GM18499 (cell line): ENCODE measurements around the gene CBL.

Experiments
- ATAC-seq: cut with Tn5 transposase; IDR thresholded peaks from one replicate; pipeline ENCODE4 v1.9.1; 2021; ENCODE audit warnings: moderate number of reproducible peaks; ENCODE audit not compliant: insufficient read depth, unreplicated experiment

CBL gene

DNA sequence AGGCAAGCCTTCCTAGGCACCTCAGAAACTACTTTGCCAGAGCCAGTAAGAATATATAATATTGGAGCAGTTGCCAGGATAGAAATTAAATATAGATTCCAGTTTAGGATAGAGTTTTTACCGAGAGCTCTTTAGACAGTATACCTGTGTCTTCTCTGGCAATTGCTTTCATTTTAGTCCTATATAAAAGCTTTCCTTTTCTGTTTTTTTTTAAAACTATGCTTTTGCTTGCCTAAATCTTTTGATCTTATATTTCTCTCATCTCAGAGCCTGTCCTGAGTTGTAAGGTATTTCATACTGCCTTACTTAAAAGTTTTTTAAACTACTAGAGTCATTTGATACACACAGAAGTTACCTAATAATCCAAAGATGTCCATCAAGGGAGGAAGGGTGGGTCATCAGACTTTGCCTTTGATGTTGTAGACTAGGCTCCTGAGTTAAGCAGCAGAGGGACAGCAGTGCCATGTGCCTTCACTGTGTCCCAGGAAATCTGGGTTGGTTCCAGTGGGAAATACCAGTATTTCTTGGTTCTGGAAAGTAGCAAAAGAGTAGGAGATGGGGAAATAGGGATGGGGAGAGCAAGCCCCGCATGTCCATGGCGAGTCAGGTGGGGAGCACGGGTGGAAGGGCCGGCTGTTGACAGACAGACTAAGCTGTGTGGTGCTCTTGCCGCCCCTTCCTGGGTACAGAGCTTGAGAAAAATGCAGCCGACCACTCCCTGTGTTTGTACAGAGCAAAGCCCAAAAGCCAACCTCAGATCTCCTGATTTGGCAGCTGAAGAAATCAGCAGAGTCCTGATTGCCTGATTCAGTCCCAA lies 99.6 kb downstream of the CBL start:
- ATAC-seq, result no peak

DNA sequence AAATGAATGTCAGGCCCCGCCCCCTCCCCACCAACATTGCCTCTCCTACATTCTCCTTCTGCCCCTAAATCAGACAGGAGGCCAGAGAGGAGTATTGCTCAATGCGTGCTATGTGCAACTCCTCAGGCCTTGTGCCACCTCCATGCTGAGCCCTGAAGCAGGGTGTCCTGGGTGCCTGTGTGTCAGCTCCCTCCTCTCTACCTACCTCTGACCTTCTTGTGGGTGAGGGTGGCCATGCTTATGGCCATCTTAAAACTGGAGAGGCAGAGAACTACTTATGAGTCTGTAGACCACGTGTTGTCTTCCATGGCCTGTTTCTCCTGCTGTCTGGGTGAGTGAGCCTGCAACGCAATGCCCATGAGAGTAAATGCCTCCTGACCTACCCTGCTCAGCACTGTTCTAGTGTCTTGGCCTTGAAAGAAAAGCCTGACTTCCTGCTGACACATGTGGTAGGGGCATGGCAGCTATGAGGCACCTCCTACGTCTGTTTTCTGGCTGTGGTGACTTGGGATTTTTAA lies 100.3 kb downstream of the CBL start:
- no peak for ATAC-seq

DNA sequence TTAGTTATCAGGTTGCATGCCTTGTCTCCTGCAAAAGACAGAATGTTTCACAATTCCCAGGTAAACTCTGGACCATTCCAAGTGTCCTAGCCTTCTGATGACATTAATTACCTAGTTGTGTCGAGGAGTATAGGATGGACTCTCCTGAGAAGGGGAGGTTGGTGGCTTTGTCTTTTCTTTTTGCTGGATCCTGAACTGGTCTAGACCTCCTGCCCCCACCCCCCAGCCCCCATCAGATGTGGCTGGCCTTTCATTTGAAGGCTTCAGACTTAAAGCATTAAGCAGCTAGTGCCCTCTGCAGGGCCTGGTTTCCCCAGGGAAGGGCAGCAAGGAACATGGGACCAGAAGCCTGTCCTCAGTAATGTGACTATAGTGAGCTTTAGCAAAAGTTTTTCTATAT lies 101.1 kb downstream of the CBL start:
- ATAC-seq, result no peak

DNA sequence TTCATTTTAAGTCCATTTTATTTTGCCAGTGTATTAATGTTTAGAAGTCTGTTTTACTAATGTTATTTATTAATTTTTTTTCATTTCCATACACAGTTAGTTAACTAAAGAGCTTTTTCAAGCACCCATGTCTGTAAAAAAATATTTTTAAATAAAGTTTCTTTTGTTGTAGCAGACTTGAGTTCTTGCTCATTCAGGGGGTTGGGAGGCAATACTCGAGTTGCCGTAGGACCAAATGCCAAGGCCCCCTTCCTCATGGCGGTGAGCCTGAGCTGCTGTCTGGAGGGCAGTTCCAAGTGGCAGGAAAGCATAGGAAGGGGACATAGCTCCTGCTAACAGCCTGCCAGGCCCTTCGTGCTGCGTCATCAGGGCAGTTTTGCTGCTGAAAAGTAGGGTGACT lies 101.8 kb downstream of the CBL start:
- no peak for ATAC-seq

DNA sequence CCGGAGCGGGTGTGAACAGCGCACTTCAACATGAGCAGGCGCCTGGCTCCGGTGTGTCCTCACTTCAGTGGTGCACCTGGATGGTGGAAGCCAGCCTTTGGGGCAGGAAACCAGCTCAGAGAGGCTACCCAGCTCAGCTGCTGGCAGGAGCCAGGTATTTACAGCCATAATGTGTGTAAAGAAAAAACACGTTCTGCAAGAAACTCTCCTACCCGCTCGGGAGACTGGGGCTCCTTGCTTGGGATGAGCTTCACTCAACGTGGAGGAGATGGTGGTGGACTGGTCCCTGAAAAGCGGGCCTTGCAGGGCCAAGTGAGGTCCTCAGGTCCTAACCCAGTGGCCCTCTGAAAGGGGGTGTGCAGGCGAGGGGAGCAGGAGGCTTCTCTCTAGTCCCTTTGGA lies 103.3 kb downstream of the CBL start:
- ATAC-seq, result no peak

DNA sequence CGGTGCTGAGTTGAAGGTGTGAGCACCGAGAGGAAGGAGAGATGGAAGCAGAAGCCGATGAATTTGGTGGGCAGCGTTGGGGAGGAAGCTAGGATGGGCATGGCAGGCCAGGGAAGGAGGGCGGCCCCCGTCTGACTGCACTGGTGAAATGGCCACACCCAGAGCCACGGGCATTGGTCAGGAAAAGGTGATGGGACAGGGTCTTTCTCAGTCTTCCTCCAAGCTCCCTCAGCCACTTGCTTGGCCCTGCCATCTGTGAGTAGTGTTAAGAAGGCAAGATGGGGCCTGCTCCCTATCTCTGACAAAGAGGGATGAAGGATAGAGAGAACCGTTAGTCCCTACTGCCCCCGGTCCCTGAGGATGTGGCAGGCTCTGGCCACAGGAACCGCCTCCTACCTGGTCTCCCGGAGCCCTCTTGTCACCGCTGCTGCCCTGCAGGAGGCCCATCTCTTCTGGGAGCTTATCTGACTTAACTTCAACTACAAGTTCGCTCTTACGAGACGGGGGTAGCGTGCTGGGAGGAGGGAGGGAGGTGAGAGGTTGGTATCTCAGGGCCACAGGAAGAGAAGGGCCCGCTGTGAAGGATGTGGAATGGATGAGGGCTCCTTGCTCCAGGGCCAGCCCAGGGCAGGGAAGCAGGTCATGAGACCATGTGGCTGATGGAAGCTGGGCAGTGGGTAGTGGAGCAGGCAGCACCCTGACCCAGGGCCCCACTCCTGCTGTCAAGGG lies 104.0 kb downstream of the CBL start:
- ATAC-seq, result no peak

DNA sequence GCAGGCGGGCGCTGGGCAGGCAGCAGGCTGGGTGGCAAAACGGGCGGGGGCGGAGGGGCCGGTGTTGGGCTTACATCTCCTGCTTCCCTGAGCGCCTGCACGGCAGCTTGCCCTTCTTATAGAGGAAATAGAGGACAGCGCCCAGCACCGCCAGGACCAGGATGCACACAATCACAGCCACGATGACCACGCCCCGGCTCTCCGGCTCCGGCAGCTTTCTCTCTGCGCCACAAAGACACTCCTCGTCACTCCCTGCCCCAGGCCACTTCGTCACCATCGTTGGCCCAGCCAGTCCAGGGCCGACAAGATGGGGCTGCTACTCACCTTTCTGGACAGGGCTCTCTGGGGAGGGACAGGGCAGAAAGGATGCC lies 104.5 kb downstream of the CBL start:
- ATAC-seq, result no peak

DNA sequence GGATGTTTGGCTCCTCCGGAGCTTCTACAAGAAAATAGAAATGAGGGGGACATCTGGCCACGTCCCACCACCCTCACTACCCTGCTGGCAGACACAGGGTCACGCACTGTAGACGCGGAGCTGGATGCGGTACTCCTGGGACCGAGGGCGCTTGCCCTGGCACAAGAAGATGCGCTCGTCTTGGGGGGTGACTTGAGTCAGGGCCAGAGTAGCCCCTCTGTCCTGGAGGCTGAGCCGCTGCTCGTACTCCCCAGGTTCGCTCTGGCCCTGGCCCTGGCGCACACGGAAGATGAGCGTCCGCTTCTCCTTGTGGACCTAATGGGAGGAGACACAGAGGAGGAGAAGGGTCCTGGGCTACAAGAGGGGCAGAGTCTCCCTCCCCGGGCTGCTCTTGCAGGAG lies 108.6 kb downstream of the CBL start:
- no peak for ATAC-seq

DNA sequence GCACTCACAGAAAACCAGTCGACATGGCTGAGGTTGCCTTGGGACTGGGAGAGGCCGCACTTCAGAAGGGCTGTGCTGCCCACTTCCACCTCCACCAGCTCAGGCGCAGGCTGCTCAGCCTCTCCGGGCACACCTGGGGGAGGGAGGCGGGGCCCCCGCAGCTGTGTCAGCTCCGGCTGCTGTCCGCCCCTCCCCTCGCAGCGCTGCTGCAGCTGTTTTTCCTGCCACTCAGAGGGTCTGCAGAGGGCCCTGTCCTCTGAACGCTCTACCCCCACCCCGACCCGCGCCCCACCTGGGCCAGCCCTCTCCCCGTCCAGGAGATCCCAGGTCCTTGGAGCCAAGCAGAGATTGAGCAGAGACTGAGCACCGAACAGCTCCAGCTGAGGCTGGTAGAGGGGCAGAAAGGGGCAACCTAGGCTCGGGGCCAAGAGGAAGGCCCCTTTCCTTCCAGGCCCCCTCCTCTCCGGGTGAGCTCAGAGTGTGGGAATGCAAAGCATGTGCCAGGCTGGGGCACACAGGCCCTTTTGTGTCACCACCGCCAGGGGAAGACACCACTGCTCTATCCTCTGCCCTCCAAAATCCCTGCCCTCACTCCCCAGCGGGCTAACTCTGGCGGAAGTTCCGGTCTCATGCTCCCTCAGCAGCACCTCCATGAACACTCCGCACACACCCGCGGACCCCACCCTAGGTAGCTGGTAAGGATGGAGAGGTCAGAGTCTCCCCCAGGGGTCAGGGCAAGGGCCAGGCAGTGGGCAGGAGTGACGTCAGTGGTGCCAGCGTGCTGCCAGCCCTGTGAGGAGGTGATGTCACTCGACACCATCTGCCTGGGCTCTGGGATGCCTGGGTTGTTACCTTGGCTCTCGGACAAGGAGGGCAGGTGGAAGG lies 109.2 kb downstream of the CBL start:
- no peak for ATAC-seq

DNA sequence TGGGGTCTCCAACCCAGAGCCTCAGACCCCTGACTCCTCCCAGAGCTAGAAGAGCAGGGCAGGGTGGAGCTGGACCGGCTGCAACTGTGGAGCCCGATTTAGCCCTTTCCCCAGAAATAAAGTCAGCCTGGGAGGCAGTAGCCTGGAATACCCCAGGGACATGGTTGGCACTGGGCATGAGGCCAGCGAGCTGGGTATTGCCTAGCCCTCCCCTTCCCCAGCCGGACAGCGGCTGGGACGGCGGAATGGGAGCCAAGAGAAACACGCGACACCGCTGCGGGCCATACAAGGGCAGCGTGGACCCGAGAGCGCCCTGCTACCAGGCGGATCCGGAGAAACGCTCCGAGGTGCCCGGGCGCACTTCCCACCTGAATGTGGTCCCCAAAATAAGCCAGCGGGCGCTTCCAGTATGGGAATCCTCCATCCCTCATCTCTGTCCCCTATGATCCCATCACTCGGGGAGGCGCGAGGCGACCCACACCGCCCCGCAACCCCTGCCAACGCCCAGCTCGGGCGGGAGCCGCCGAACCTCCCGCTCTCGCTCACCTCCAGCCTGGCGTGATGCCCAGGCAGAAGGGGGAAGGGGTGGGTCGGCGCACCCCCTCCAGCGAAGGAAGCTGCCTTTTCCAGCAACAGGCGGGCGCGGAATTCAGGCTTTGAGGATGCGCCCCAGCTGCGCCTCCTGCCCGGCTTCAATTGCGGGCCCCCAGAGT lies 110.0 kb downstream of the CBL start:
- ATAC-seq, result no peak

DNA sequence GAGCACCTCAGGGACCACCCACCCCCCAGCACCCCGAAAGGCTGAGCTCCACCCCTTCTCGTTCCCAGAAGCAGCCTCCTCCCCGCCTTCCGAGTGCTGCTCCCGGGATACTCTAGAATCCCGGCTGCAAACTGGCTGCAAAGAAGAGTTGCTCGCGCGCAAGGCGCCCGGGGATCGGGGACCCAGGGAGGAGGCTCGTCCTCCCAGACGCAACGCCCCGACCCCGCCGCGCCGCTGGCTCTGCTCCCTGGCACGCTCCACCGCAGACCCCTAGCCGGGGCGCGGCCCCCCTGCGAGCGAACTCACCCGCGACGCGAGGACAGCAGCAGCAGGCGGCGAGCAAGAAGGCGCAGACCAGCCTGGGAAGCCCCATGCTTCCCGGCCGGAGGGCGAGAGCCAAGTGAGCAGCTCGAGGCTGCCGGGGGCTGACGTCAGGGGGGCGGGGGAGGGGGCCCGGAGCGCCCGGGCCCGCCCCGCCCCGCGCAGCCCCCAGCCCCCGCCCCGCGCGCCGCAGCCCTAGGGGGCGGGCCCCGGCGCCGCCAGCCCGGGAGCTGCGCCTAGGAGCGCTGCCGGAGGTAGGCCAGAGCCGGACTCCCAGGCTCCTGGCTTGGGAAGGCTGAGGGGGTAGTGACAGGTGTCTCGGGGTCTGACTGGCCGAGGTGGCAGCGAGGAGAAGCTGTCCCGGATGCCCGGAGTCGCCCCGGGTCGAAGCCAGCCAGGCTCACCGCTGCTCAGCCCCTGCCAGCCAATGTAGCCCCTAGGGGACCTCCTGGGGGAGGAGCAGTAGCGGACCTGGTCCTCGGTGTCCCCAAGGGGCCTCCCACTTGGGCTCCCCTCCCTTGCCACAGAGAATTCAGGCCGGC lies 110.8 kb downstream of the CBL start, which contains the start of gene MCAM:
TSS of gene MCAM (minus strand) at position 402 of the 863 bp plus-strand sequence. CDS start at position 373, 29 bp downstream.
- ATAC-seq, result no peak

DNA sequence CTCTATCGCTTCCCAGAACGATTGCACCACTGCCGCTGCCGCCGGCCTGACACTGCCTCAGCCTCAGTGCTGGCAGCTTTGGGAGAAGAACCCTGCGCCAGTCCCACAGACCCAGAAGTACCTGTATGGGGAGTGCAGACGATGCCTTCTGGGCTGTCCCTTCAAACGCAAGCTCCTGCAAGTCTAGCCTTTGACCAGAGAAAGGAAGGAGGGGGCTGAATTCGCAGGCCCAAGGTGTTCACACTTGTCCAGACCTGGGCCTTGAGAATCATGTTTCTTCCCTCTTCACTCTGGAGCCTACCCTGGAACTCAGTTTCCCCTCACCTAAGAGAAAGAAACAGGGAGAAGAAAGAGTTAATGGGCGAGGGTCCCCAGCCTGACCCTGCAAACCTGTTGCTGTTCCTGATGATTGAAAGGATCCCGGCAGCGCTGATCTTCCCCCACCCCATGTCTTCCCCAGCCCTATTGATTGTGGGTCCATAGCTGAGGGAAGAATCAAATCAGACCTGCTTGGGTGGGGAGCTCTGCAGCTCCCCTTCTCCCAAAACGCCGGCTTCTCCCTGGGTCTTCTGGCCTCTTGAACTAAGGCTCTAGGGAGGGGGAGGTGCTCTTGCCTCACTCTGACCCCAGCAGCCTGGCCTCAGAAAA lies 111.6 kb downstream of the CBL start:
- no peak for ATAC-seq

DNA sequence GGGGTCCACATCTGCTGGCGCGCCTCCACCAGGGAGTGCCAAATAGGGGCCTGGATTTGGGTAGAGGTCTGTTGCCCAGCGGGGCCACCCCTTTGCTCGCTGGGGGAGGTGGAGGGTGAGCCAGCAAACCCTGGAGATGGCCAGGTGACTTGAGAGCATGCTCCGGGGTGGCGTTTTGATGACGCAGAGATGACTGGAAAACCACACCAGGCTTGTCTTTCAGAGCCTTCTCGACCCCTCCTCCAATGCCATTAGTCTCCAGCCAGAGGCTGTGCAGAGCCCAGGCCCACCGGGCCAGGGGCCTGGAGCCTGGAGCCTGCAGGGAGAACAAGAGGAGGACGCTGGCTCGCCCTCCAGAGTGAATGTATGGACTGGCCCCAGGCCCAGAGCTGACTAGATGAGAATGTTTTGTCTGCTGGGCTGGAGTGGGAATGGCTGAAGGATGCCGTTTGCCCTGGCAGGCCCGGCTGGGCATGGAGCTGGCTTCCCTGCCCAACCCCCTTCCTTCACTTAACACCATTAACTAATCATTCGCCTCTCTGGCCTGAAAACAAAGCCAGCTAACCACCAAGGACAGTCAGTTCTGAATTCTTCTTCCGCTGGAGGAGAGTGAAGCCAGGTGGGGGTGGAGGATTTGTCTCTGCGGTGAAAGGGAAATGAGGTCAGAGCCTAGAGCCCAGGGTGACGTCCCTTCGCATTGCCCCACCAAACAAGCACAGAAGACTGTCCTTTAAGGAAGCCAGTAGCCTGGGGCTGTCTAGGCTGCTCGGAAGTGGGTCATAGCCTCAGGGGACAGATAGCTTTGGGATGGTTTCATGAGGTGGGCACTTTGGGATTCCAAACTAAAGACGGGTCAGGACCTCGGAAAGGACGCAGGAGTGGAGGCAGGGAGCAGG lies 112.3 kb downstream of the CBL start:
- no peak for ATAC-seq

DNA sequence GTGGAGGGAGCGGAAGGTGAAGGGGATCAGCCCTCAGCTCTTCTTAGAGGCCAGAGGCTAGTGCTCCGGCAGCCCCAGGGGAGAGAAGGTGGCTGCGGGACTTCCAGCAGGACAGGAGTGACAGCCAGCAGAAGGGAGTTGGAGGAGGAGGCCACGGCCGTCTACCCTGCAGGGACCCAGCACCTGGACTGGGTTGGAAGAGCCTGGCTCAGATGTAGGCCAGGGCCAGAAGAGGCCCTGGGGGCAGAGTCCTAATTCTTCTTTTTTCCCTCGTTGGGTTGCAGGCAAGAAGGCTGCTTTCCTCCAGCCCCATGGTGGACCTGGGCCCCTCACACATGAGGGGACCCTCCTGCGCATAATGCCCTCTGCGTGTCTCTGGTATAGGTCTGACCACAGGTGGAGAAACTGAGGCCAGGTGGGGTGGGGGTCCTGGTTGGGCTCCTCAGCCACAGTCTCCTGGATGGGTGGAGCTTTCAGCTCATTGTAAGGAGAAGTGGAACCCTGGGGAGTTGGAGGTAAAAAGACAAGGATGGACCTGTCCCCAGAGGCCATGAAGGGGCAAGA lies 113.1 kb downstream of the CBL start:
- ATAC-seq, result no peak

DNA sequence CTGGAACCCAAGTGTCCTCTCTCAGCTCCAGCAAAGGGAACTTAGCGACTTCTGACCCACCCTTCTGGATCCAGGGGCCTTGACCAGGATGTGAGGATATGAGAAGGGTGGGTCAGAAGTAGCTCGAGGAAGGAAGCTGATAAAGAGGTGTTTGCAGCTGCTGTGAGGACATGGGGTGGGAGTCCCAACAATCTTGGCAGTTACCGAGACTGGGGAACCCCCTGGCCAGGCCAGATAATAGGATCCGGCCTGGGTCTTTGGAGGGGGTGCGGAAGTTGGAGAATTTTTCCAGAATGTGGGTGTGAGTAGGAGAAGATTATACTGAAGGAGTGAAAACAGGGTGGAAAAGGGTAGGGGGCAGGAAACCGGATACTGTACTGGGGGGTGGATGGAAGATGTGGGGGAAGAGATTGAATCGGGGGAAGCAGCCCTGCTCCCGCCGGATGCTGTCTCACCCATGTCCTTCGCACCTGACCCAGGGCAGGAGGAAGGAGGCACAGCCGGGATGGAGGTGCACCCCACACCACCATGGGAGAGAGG lies 113.6 kb downstream of the CBL start:
- no peak for ATAC-seq

DNA sequence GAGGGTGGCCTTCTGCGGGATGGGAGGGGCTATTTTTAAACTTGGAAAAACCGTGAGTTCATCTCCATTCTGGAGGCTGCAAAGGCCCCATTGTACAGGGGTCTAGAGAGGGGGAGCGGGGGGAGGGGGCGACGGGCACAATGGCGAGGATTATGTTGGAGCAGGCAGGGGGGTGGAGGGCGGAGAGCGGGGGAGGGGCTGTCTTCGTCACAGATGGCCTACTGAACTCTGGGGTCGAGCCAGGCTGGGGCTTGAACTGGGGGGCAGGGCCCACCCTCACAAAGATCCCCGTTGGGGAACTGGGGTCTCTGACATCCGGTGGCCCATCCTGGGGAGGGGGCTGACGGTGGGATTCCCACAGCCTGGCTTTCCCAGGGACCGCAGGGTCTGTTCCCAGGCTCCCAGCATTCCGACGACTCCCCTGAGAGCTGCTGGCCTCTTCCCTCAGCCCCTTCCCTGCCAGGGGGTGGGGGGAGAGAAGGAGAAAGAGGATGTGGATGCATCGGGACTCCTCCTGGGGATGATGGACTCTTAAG lies 114.2 kb downstream of the CBL start:
- no peak for ATAC-seq
